Skeletal muscle satellite cell (primary cell): ENCODE measurements around the gene ZMYND11.
"Not testable (repeated sequence)": the region's sequence is repeated elsewhere in the genome, so short reads cannot be mapped to it uniquely, and the experiment has no call there.

Source experiments
- H3K27me3 ChIP-seq: 2 replicates; pipeline ENCODE4 v1.7.0; 2013; ENCODE audit warnings: low read length; ENCODE audit not compliant: control insufficient read depth, insufficient read depth
- H3K36me3 ChIP-seq: 2 replicates; pipeline ENCODE4 v1.7.0; 2013; ENCODE audit warnings: mild to moderate bottlenecking, control low read depth, low read length; ENCODE audit not compliant: insufficient read depth
- H3K4me1 ChIP-seq: 2 replicates; pipeline ENCODE4 v1.7.0; 2013; ENCODE audit warnings: low read length; ENCODE audit not compliant: control insufficient read depth, insufficient read depth
- H3K4me2 ChIP-seq: 2 replicates; pipeline ENCODE4 v1.7.0; 2013; ENCODE audit warnings: mild to moderate bottlenecking, low read length
- H3K4me3 ChIP-seq: 2 replicates; pipeline ENCODE4 v1.7.0; 2013; ENCODE audit warnings: low read length
- H3K9ac ChIP-seq: 2 replicates; pipeline ENCODE4 v1.7.0; 2013; ENCODE audit warnings: mild to moderate bottlenecking, low read depth, low read length, moderate library complexity
- H3K9me3 ChIP-seq: replicated peaks from 2 replicates; pipeline ENCODE4 v1.7.0; 2013; ENCODE audit warnings: mild to moderate bottlenecking, control low read depth, low read length

Gene ZMYND11

GRCh38 chr10:251982-252582, 116.8 kb downstream of the ZMYND11 start:
- H3K27me3 ChIP-seq = no peaks in the 10 kb centered on the region
- H3K9ac ChIP-seq = no peak overlapping the region
- peaks cover 55% of the 10 kb centered on the region for H3K36me3 ChIP-seq
- H3K9me3 ChIP-seq = no peaks in the 10 kb centered on the region
- H3K4me1 ChIP-seq = no peaks in the 10 kb centered on the region
- no peak overlapping the region for H3K4me3 ChIP-seq
- H3K4me2 ChIP-seq = no peak overlapping the region

GRCh38 chr10:260819-261429, 125.7 kb downstream of the ZMYND11 start:
- Histone ChIP-seq H3K4me2 (no peak overlapping the region), H3K4me3 (no peak overlapping the region), H3K36me3 (peaks cover 7% of the 10 kb centered on the region), H3K9me3 (no peaks in the 10 kb centered on the region), H3K9ac (no peak overlapping the region), H3K4me1 (peaks cover 14% of the 10 kb centered on the region), H3K27me3 (no peaks in the 10 kb centered on the region)

GRCh38 chr10:264160-265073, 129.2 kb downstream of the ZMYND11 start:
- H3K4me2 ChIP-seq, H3K36me3 ChIP-seq, H3K9me3 ChIP-seq, H3K4me3 ChIP-seq, H3K27me3 ChIP-seq: not testable (repeated sequence)
- H3K9ac ChIP-seq = peak overlapping the region; percentile 2
- H3K4me1 ChIP-seq = peaks cover 22% of the 10 kb centered on the region

- not testable (repeated sequence) for H3K4me2 ChIP-seq, H3K36me3 ChIP-seq, H3K4me3 ChIP-seq, H3K9ac ChIP-seq, H3K9me3 ChIP-seq, H3K27me3 ChIP-seq
- peaks cover 22% of the 10 kb centered on the region for H3K4me1 ChIP-seq
These were observed 129.8 kb downstream of the ZMYND11 start for GRCh38 chr10:265074-265440.

- H3K27me3 ChIP-seq, H3K4me2 ChIP-seq, H3K9me3 ChIP-seq, H3K4me3 ChIP-seq, H3K9ac ChIP-seq, H3K36me3 ChIP-seq: not testable (repeated sequence)
- H3K4me1 ChIP-seq = peaks cover 22% of the 10 kb centered on the region
These were observed 130.7 kb downstream of the ZMYND11 start for GRCh38 chr10:265816-266588.

GRCh38 chr10:266974-267425, 131.7 kb downstream of the ZMYND11 start:
- Histone ChIP-seq H3K27me3 (no peaks in the 10 kb centered on the region), H3K4me3 (no peak overlapping the region), H3K9me3 (no peaks in the 10 kb centered on the region), H3K36me3 (no peaks in the 10 kb centered on the region), H3K4me1 (peaks cover 22% of the 10 kb centered on the region), H3K4me2 (peak overlapping the region; percentile 43), H3K9ac (peak overlapping the region; percentile 16)

- H3K4me1 ChIP-seq = peaks cover 22% of the 10 kb centered on the region
- H3K4me3 ChIP-seq = no peak overlapping the region
- H3K36me3 ChIP-seq = no peaks in the 10 kb centered on the region
- H3K4me2 ChIP-seq = no peak overlapping the region
- H3K9me3 ChIP-seq = no peaks in the 10 kb centered on the region
- no peak overlapping the region for H3K9ac ChIP-seq
- no peaks in the 10 kb centered on the region for H3K27me3 ChIP-seq
These were observed 132.4 kb downstream of the ZMYND11 start for GRCh38 chr10:267705-268104.

GRCh38 chr10:269440-270074, 134.3 kb downstream of the ZMYND11 start:
- Histone ChIP-seq H3K4me3 (no peak overlapping the region), H3K4me2 (no peak overlapping the region), H3K4me1 (peaks cover 16% of the 10 kb centered on the region), H3K36me3 (no peaks in the 10 kb centered on the region), H3K27me3 (no peaks in the 10 kb centered on the region), H3K9me3 (no peaks in the 10 kb centered on the region), H3K9ac (no peak overlapping the region)

- Histone ChIP-seq H3K36me3 (no peaks in the 10 kb centered on the region), H3K4me3 (no peak overlapping the region), H3K4me2 (no peak overlapping the region), H3K9me3 (no peaks in the 10 kb centered on the region), H3K4me1 (peaks cover 9% of the 10 kb centered on the region), H3K27me3 (no peaks in the 10 kb centered on the region), H3K9ac (no peak overlapping the region)
These were observed 135.9 kb downstream of the ZMYND11 start for GRCh38 chr10:271201-271600.

GRCh38 chr10:271722-272121, 136.5 kb downstream of the ZMYND11 start:
- no peak overlapping the region for H3K9ac ChIP-seq
- no peak overlapping the region for H3K4me3 ChIP-seq
- no peaks in the 10 kb centered on the region for H3K9me3 ChIP-seq
- no peaks in the 10 kb centered on the region for H3K27me3 ChIP-seq
- no peaks in the 10 kb centered on the region for H3K36me3 ChIP-seq
- peaks cover 8% of the 10 kb centered on the region for H3K4me1 ChIP-seq
- no peak overlapping the region for H3K4me2 ChIP-seq

- no peaks in the 10 kb centered on the region for H3K27me3 ChIP-seq
- H3K9me3 ChIP-seq = no peaks in the 10 kb centered on the region
- no peak overlapping the region for H3K4me2 ChIP-seq
- H3K4me3 ChIP-seq = no peak overlapping the region
- H3K36me3 ChIP-seq = no peaks in the 10 kb centered on the region
- no peak overlapping the region for H3K9ac ChIP-seq
- H3K4me1 ChIP-seq = no peaks in the 10 kb centered on the region
These were observed 137.8 kb downstream of the ZMYND11 start for GRCh38 chr10:273088-273487.
